Urinary bladder (tissue), 2 donors: Measurements from ENCODE around the gene EDA. TPM values are rescaled to one million over a fixed set of nuclear protein-coding genes. Genes with fewer than 3 reads are reported as not detected.
A peak's percentile ranks its signal among the peaks of the same experiment; 100 is the strongest.

ENCODE experiments used
- polyA plus RNA-seq: library from polyadenylated mRNA; stranded (reverse); fragments of 200-250 nt; gene quantifications from one replicate; pipeline ENCODE4 v1.2.3, GENCODE V29; 2013
- small RNA-seq: library from RNA; depleted of rRNA; stranded (forward); fragments of <200 nt; gene quantifications from one replicate; pipeline ENCODE3, GENCODE V24; 2014
- total RNA-seq: library from RNA; depleted of rRNA; stranded (reverse); fragments of >200 nt; gene quantifications from one replicate; pipeline ENCODE4 v1.2.3, GENCODE V29; 2014
- donor health status: healthy.

EDA gene
- total and polyA plus RNA-seq, 2 donors = 3.8 to 5.7 TPM

Small RNAs within 50 kb of the gene (small RNA-seq; reads per million reads assigned to genes)
- gene MIR676 (1.3 reads per million, percentile 80 among the genes with 10 or more reads in this experiment), gene RF00012 (not detected)

Other genes with a start within 250 kb of the EDA start
- 0.16 TPM for gene NALF2, start 111.8 kb upstream of the EDA start, total RNA-seq
- 0.13 TPM for gene NALF2, start 111.8 kb upstream of the EDA start, polyA plus RNA-seq